GM21723 (cell line): Measurements from ENCODE around the gene SRSF12.
A peak's percentile ranks its signal among the peaks of the same experiment; 100 is the strongest.
"Not testable (repeated sequence)": the region's sequence is repeated elsewhere in the genome, so short reads cannot be mapped to it uniquely, and the experiment has no call there.

Experiments
- ATAC-seq: cut with Tn5 transposase; IDR thresholded peaks from one replicate; pipeline ENCODE4 v1.9.1; 2021; ENCODE audit warnings: mild to moderate bottlenecking, moderate library complexity; ENCODE audit not compliant: unreplicated experiment

Gene SRSF12

DNA sequence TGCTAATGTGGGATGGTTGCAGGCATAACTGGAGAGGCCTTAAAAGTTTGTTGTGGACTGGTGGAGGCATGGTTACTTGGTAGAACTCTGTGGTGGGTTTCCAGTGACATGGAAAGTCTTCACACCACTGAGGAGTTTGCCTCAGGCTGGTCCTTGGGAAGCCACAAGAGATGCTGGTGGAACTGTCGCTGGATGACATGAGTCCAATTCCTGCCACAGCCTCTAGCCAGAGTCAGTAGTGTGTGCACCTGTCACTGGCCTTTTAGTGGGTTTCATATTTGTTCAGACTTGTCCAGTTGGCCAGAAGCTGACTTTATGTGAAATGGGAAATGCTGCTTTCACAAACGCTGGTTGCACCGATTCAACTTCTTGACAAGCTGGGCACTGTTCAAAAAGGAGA, 13.7 kb upstream of the SRSF12 start:
- no peak for ATAC-seq

- ATAC-seq = not testable (repeated sequence)
These were observed 10.4 kb upstream of the SRSF12 start for GRCh38 chr6:89128256-89128671.

DNA sequence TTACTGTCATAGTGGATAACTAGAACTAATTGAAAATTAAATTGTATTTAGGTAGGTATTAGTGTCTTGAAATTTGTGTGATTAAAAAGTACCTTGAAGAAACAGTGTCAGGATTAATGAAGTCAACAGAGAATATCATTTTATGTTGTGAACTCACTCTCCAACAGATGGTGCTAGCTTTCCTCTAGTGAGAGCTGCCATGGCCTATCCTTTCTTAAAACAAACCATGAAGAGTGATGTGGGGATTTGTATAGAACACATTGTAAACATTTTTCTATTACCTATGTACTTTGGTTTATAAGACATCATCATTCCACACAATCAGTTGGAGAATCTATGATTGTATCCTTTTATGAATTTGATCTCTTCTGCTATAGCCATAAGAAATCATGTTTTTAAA, 4.8 kb upstream of the SRSF12 start:
- ATAC-seq = peak; percentile 66

- ATAC-seq = no peak
These were observed 4.1 kb upstream of the SRSF12 start for GRCh38 chr6:89121934-89122333.

- no peak for ATAC-seq
These were observed 2.5 kb upstream of the SRSF12 start for GRCh38 chr6:89120371-89120770.

- ATAC-seq = no peak
These were observed 1.1 kb upstream of the SRSF12 start for GRCh38 chr6:89118931-89119330.

GRCh38 chr6:89116702-89117101, 1.2 kb downstream of the SRSF12 start:
- no peak for ATAC-seq

- ATAC-seq = no peak
These were observed 5.9 kb downstream of the SRSF12 start for GRCh38 chr6:89111933-89112332.

DNA sequence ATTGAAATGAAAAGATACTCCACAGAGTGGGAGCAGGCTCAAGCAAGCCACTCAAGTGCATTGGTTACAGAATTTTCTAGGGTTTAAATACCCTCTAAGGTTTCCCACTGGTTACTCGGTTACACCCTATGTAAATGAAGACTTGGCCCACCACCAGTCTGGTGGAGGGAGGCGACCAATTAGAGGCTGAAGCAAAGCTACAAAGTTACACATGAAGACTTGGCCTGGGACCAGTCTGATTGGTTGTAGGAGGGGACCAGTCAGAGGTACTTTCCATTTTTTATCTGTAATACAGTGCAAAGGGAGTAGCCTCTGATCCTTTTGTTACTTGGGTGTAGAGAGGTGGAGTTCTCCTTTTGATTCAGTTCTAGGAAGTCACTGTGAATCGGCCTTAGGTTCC, 7.6 kb downstream of the SRSF12 start:
- ATAC-seq = no peak

DNA sequence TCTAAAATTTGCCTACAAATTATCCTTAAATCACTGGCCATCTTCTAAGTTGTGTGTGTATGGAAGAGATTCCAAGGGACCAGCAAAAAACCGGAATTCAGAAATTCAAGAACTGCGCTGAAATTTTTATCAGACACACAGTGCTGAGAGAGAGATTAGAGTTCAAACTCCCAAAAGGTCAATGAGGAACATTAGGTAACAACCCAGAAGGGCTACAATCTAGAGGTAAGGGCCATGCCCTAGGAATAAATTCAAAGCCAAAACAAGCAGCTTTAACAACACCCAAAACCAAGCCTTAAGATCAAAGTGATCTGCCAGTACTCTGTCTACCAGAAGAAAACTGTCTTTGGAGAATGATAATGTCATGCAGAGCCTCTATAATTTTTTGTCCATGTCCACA, 17.8 kb downstream of the SRSF12 start:
- ATAC-seq = no peak

GRCh38 chr6:89098461-89098860, 19.4 kb downstream of the SRSF12 start:
- no peak for ATAC-seq

- no peak for ATAC-seq
These were observed 30.0 kb downstream of the SRSF12 start for GRCh38 chr6:89087881-89088280.

DNA sequence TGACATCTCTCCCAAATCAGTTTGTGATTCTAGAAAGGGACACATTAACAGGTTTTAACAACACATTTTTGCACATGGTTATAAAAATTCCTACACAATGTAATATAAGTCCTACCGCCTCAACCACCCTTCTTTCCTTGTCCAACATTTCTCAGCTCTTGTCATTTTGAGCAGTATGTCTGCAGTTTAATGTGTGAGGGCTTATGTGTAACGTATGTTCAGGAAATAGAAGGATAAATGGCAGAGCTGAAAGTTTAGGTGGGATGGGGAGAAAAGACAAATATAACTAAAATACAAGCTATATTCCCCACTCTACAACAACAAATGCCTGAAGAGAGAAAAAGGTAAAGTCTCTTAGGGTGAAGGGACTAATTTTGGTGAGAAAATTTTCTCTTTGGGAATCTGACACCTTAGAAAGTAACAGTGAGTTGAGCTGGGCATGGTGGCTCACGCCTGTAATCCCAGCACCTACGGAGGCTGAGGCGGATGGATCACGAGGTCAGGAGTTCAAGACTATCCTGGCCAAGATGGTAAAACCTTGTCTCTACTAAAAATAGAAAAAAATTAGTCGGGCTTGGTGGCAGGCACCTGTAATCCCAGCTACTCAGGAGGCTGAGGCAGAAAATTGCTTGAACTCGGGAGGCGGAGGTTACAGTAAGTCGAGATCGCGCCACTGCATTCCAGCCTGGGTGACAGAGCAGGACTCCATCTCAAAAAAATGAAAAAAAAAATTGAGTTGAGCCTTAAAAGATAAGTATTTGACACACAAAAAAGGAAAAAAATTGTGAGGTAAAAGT, 32.3 kb downstream of the SRSF12 start:
- ATAC-seq = no peak

DNA sequence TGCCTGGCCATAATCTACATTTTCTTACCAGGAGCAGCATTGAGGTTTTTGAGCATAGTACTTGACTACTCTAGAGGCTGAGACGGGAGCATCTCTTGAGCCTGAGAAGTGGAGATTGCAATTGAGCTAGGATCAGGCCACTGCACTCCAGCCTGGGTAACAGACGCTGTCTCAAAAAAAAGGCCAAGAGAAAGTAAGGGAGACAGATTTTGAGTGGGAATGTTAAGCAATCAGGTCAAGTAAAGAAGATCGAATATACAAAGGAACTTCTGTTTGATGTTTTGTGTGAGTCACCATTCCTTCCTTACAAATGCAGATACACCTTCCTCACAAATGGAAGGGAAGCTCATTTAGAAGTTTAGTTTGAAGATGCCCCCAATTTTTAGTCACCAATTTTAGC, 32.9 kb downstream of the SRSF12 start:
- ATAC-seq = no peak

GRCh38 chr6:89084542-89084941, 33.3 kb downstream of the SRSF12 start:
- no peak for ATAC-seq

DNA sequence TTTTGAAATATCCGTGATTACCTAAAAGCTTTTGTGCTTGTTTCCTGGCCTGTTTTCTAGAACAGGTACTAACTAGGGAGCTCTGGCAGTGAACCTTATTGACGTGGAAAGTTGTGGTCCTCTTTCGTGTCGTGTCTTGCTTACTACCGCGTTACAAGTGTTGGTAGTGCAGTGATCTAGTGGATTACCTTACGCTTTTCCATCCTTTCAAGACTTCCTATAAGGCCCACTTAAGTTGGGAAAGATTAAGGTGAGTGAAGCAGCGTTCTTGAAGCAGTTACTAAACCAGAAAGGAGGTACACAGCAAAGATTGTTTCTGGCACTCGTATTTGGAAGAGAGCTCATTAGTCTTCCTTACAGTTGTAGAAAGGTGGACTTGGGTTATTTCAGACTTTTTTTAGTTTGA, 35.4 kb downstream of the SRSF12 start:
- no peak for ATAC-seq

- peak; percentile 60 for ATAC-seq
These were observed 36.2 kb downstream of the SRSF12 start for GRCh38 chr6:89081423-89082322.

GRCh38 chr6:89081129-89081422, 36.8 kb downstream of the SRSF12 start:
- ATAC-seq = peak; percentile 13

- peak; percentile 79 for ATAC-seq
These were observed 37.4 kb downstream of the SRSF12 start, which contains the start of gene PNRC1 for GRCh38 chr6:89080281-89081128. Gene PNRC1 (plus strand): TSS chr6:89080751. CDS start chr6:89080895, 144 bp downstream.

DNA sequence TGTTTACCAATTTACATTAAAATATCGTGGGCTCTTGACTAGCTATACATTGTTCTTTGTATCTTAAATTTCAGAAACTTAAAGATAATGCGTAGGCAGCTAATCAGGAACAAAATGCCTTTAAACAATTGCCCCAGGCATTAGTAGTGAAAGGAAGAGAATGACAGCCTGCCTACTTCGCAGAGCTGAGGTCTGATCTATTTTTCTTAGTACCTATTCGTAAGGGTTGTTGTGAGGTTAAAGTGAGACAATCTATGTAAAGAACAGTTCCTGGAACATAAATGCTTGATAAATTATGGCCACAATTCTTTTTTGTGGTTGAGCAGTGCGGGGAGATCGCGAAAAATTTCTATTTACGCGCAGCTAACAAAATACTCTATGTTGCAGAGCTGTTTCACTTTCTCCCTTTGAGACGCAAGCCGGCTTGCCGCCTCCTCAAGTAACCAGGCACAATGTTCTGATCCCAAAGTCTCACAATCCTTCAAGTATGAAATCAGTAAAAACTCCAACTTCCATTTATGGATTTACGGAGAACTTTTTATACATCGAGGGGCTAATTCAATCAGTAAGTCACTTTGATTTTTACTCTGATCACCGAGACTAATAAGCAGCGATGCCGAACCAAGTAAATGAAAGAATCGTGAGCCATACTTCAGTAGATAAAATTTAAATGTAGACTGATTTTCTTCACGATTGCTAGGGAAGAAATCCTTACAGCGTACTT, 38.2 kb downstream of the SRSF12 start:
- ATAC-seq = no peak

DNA sequence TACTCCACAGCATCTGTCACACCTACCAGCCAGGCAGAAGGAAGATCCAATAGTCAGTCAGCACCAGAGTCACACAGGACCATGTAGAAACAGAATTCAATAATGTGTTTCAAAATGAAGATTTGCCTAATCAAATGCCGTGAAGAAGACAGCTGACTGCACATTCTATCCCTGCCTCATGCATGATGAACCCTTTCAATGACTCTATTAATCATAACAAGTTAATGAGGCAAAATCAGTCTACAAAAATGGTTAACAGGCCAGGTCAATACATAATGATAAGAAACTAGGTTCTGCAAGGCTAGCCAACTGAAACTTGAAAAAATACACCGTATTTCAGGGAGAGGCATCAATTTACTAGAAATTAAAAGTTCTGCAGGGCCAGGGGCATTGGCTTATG, 44.0 kb downstream of the SRSF12 start:
- no peak for ATAC-seq
